H1 (cell line): Measurements from ENCODE around the gene CCBE1. TPM values are rescaled to one million over a fixed set of nuclear protein-coding genes. Genes with fewer than 3 reads are reported as not detected.

Experiments
- CTCF ChIA-PET: fragments of 300-600 bp; sonication (Branson Sonifier 250); formaldehyde crosslinking; loops from one replicate; lab custom pipeline; 2021; ENCODE audit not compliant: partially characterized antibody; lab: Charles Lee
- POLR2A ChIA-PET: fragments of 300-600 bp; sonication (Branson Sonifier 250); formaldehyde crosslinking; loops from one replicate; lab custom pipeline; 2021; ENCODE audit warnings: inconsistent platforms; ENCODE audit not compliant: partially characterized antibody; lab: Charles Lee
- DNase-seq, 2 experiments: peaks; one replicate each; pipeline versions ENCODE4 v3.0.0 to v3.0.0-alpha.2; 2010 to 2022; ENCODE audit warnings: low spot score in 2 of 2, low read depth in 1 of 2, mixed read lengths in 1 of 2
- FAIRE-seq: peaks from 2 replicates; lab custom pipeline; 2011; peaks lifted over from hg19 to GRCh38; lab: Jason Lieb, UNC
- H2AFZ ChIP-seq: 2 replicates; pipeline ENCODE4 v1.8.1; 2012; ENCODE audit warnings: low read length, inconsistent platforms
- H2AK5ac ChIP-seq: 2 replicates; pipeline ENCODE4 v1.6.1; 2013; ENCODE audit warnings: low read depth, low read length
- H2BK120ac ChIP-seq: replicated peaks from 2 replicates; pipeline ENCODE3; 2013; ENCODE audit warnings: low read depth, low read length, inconsistent platforms
- H2BK12ac ChIP-seq: 2 replicates; pipeline ENCODE4 v1.6.1; 2013; ENCODE audit warnings: low read depth, low read length
- H2BK15ac ChIP-seq: 2 replicates; pipeline ENCODE4 v1.6.1; 2013; ENCODE audit warnings: low read length
- H2BK20ac ChIP-seq: 2 replicates; pipeline ENCODE4 v1.6.1; 2013; ENCODE audit warnings: low read length
- H2BK5ac ChIP-seq: 2 replicates; pipeline ENCODE4 v1.6.1; 2013; ENCODE audit warnings: low read depth, low read length
- H3K14ac ChIP-seq: 2 replicates; pipeline ENCODE4 v1.6.1; 2013; ENCODE audit warnings: inconsistent platforms; ENCODE audit not compliant: insufficient read length
- H3K18ac ChIP-seq: 2 replicates; pipeline ENCODE4 v1.6.1; 2013; ENCODE audit warnings: low read length; ENCODE audit errors: extremely low read depth
- H3K23ac ChIP-seq: 2 replicates; pipeline ENCODE4 v1.6.1; 2013; ENCODE audit warnings: inconsistent platforms; ENCODE audit not compliant: insufficient read length
- H3K23me2 ChIP-seq: 2 replicates; pipeline ENCODE4 v1.6.1; 2013; ENCODE audit warnings: low read depth, low read length
- H3K27ac ChIP-seq: 2 replicates; pipeline ENCODE4 v1.6.1; 2011; ENCODE audit warnings: low read depth, low read length, inconsistent platforms
- H3K27me3 ChIP-seq, 4 experiments: replicated peaks in 1 of 4; 1 replicate in 1 of 4; 2 replicates in 3 of 4; pipeline versions ENCODE4 v1.6.1 to v1.8.1; 2011 to 2013; ENCODE audit warnings: low read length in 3 of 4, mild to moderate bottlenecking in 3 of 4, inconsistent platforms in 2 of 4, mixed read lengths in 2 of 4, moderate library complexity in 1 of 4; ENCODE audit not compliant: control insufficient read depth in 3 of 4, insufficient read depth in 3 of 4; ENCODE audit errors: extremely low read depth in 1 of 4
- H3K36me3 ChIP-seq, 4 experiments: 2 replicates each; pipeline versions ENCODE4 v1.6.1 to v1.8.1; 2011 to 2013; ENCODE audit warnings: mild to moderate bottlenecking in 4 of 4, low read length in 3 of 4, moderate library complexity in 2 of 4, control low read depth in 1 of 4, inconsistent platforms in 1 of 4; ENCODE audit not compliant: insufficient read depth in 4 of 4, control insufficient read depth in 2 of 4
- H3K4ac ChIP-seq: replicated peaks from 2 replicates; pipeline ENCODE3; 2013; ENCODE audit warnings: low read length, low read depth, mixed read lengths, inconsistent platforms; ENCODE audit not compliant: insufficient read length
- H3K4me1 ChIP-seq, 4 experiments: replicated peaks in 1 of 4; 1 replicate in 1 of 4; 2 replicates in 3 of 4; pipeline versions ENCODE4 v1.6.1 to v1.8.1; 2011 to 2013; ENCODE audit warnings: low read length in 3 of 4, inconsistent platforms in 2 of 4, mixed read lengths in 1 of 4; ENCODE audit not compliant: insufficient read depth in 4 of 4, control insufficient read depth in 3 of 4
- H3K4me2 ChIP-seq, 2 experiments: 2 replicates each; pipeline versions ENCODE4 v1.6.1 to v1.8.1; 2011 to 2013; ENCODE audit warnings: low read depth in 2 of 2, low read length in 2 of 2, control low read depth in 1 of 2, inconsistent platforms in 1 of 2, mild to moderate bottlenecking in 1 of 2; ENCODE audit not compliant: insufficient read depth in 1 of 2
- H3K4me3 ChIP-seq, 4 experiments: fragments of 200-600, 300-600 bp in 1 of 4; sonication (generic), shearing (Covaris generic), sonication (Bioruptor Twin) in 1 of 4; 2 replicates each; pipeline versions ENCODE4 v1.5.1 to v1.8.1; 2011 to 2016; ENCODE audit warnings: low read length in 4 of 4, low read depth in 3 of 4, control low read depth in 2 of 4, inconsistent platforms in 2 of 4, mild to moderate bottlenecking in 2 of 4, mixed read lengths in 1 of 4, moderate library complexity in 1 of 4; ENCODE audit not compliant: insufficient read depth in 2 of 4; ENCODE audit errors: extremely low read depth in 1 of 4
- H3K56ac ChIP-seq: replicated peaks from 2 replicates; pipeline ENCODE3; 2013; ENCODE audit warnings: low read depth, mild to moderate bottlenecking, mixed read lengths, low read length, inconsistent platforms; ENCODE audit not compliant: insufficient read length
- H3K79me1 ChIP-seq: 2 replicates; pipeline ENCODE4 v1.6.1; 2013; ENCODE audit warnings: low read depth, low read length, control low read depth
- H3K79me2 ChIP-seq, 2 experiments: 2 replicates each; pipeline versions ENCODE4 v1.6.1 to v1.8.1; 2012 to 2013; ENCODE audit warnings: low read length in 2 of 2, mild to moderate bottlenecking in 2 of 2, inconsistent platforms in 1 of 2; ENCODE audit not compliant: insufficient read depth in 2 of 2, control insufficient read depth in 1 of 2
- H3K9ac ChIP-seq, 4 experiments: replicated peaks in 1 of 4; 1 replicate in 1 of 4; 2 replicates in 3 of 4; pipeline versions ENCODE4 v1.6.1 to v1.8.1; 2011 to 2013; ENCODE audit warnings: low read depth in 3 of 4, low read length in 3 of 4, control low read depth in 2 of 4, mild to moderate bottlenecking in 2 of 4, moderate library complexity in 2 of 4, inconsistent platforms in 1 of 4; ENCODE audit errors: extremely low read depth in 1 of 4
- H3K9me3 ChIP-seq, 2 experiments: 2 replicates each; pipeline versions ENCODE4 v1.6.1 to v1.8.1; 2012 to 2013; ENCODE audit warnings: mild to moderate bottlenecking in 2 of 2, moderate library complexity in 2 of 2, control low read depth in 1 of 2, inconsistent platforms in 1 of 2, low read depth in 1 of 2, low read length in 1 of 2, mixed read lengths in 1 of 2; ENCODE audit not compliant: insufficient read depth in 2 of 2
- H4K20me1 ChIP-seq, 2 experiments: replicated peaks in 1 of 2; 2 replicates each; pipeline versions ENCODE3 to v1.8.1; 2011 to 2013; ENCODE audit warnings: inconsistent platforms in 2 of 2, low read length in 2 of 2, mild to moderate bottlenecking in 1 of 2; ENCODE audit not compliant: insufficient read depth in 2 of 2, control insufficient read depth in 1 of 2
- H4K5ac ChIP-seq: 2 replicates; pipeline ENCODE4 v1.6.1; 2013; ENCODE audit warnings: low read length, low read depth, mixed read lengths, inconsistent platforms; ENCODE audit not compliant: insufficient read length
- H4K8ac ChIP-seq: 2 replicates; pipeline ENCODE4 v1.8.0; 2013; ENCODE audit warnings: mild to moderate bottlenecking, moderate library complexity, low read length, inconsistent platforms; ENCODE audit not compliant: insufficient read depth; ENCODE audit errors: extremely low read depth
- H4K91ac ChIP-seq: replicated peaks from 2 replicates; pipeline ENCODE3; 2013; ENCODE audit warnings: low read length, mixed read lengths, inconsistent platforms; ENCODE audit not compliant: insufficient read length
- BACH1 ChIP-seq: IDR thresholded peaks from 2 replicates; pipeline ENCODE4 v1.6.1; 2012; ENCODE audit warnings: low read length, improper control_type of control experiment
- CREB1 ChIP-seq: IDR thresholded peaks from 2 replicates; pipeline ENCODE4 v1.6.1; 2012; ENCODE audit warnings: inconsistent platforms
- E2F6 ChIP-seq: IDR thresholded peaks from 2 replicates; pipeline ENCODE4 v1.6.1; 2012; ENCODE audit warnings: inconsistent platforms
- EGR1 ChIP-seq: IDR thresholded peaks from 2 replicates; pipeline ENCODE4 v1.6.1; 2011; ENCODE audit warnings: low read depth, low read length, borderline replicate concordance
- GTF2F1 ChIP-seq: IDR thresholded peaks from 2 replicates; pipeline ENCODE4 v1.6.1; 2012; ENCODE audit warnings: low read depth, low read length, improper control_type of control experiment, borderline replicate concordance
- MAX ChIP-seq: IDR thresholded peaks from 2 replicates; pipeline ENCODE4 v1.6.1; 2012; ENCODE audit warnings: inconsistent platforms
- POLR2A ChIP-seq, 2 experiments: IDR thresholded peaks; 1 replicate in 1 of 2; 2 replicates in 1 of 2; pipeline ENCODE4 v1.6.1; 2011; ENCODE audit warnings: low read depth in 2 of 2, low read length in 2 of 2, mild to moderate bottlenecking in 2 of 2; ENCODE audit errors: control extremely low read depth in 1 of 2
- RBBP5 ChIP-seq: IDR thresholded peaks from 2 replicates; pipeline ENCODE4 v1.7.1; 2012; ENCODE audit warnings: low read depth, mild to moderate bottlenecking, inconsistent platforms, low read length, moderate library complexity, borderline replicate concordance
- RXRA ChIP-seq: IDR thresholded peaks from 2 replicates; pipeline ENCODE4 v1.6.1; 2011; ENCODE audit warnings: low read depth, mild to moderate bottlenecking, low read length, moderate library complexity; ENCODE audit not compliant: insufficient read depth
- SIN3A ChIP-seq, 2 experiments: IDR thresholded peaks in 1 of 2; conservative IDR thresholded peaks in 1 of 2; 2 replicates each; pipeline ENCODE4 v1.6.1; 2011 to 2012; ENCODE audit warnings: low read length in 2 of 2, improper control_type of control experiment in 1 of 2, low read depth in 1 of 2, mild to moderate bottlenecking in 1 of 2
- SRF ChIP-seq: IDR thresholded peaks from 2 replicates; pipeline ENCODE4 v1.6.1; 2011; ENCODE audit warnings: mild to moderate bottlenecking, low read depth, low read length, moderate library complexity
- TAF1 ChIP-seq: IDR thresholded peaks from 2 replicates; pipeline ENCODE4 v1.6.1; 2011; ENCODE audit warnings: mild to moderate bottlenecking, low read depth, low read length
- TEAD4 ChIP-seq: IDR thresholded peaks from 2 replicates; pipeline ENCODE4 v1.6.1; 2012; ENCODE audit warnings: low read depth, low read length, inconsistent platforms, mixed read lengths
- WGBS, 2 experiments: shearing (Covaris generic) in 1 of 2; methylation state at CpG; one replicate each; pipeline versions ENCODE4 v1.1.6 to v1.1.7; 2013 to 2015; ENCODE audit warnings: low lambda C conversion rate in 2 of 2, mixed read lengths in 2 of 2, inconsistent platforms in 1 of 2, low coverage in 1 of 2, missing lambda C conversion rate in 1 of 2; ENCODE audit not compliant: insufficient replicate concordance in 2 of 2, insufficient coverage in 1 of 2, insufficient read length in 1 of 2; ENCODE audit errors: extremely low coverage in 1 of 2, missing lambda C conversion rate in 1 of 2; 5-methylcytosine and 5-hydroxymethylcytosine counted together
- polyA plus RNA-seq, 7 experiments: library from polyadenylated mRNA; depleted of rRNA in 3 of 7; stranded (reverse) in 5 of 7; unstranded in 2 of 7; fragments of >200 nt in 5 of 7; fragments of 200-250 nt in 2 of 7; gene quantifications; 1 replicate in 5 of 7; 2 replicates in 1 of 7; 4 replicates in 1 of 7; pipeline versions ENCODE4 v1.2.1 to v1.2.3, GENCODE V29; 2011 to 2013; ENCODE audit warnings: missing spikeins in 2 of 7, mixed read lengths in 2 of 7
- total RNA-seq: library from RNA; stranded (reverse); fragmentation: NEBNext Ultra II Directional; extraction: Animal tissue kit (Norgen Biotek cat#: 25700); gene quantifications from 2 replicates; pipeline ENCODE4 v1.2.1, GENCODE V29; 2021

CCBE1 gene
- total and polyA plus RNA-seq, 2 of the 8 experiments (the other 6 are each of a cell fraction or from before 2014, with no cell fraction given): 2.1 to 2.6 TPM

GRCh38 chr18:59675346-59675745, 21.9 kb downstream of the CCBE1 start:
- H3K4ac ChIP-seq: no peak overlapping the region

More at GRCh38 chr18:59675346-59675745, 21.9 kb downstream of the CCBE1 start:
- H3K56ac ChIP-seq: no peak overlapping the region
- H4K8ac ChIP-seq: no peak overlapping the region
- no peak overlapping the region for H3K4me2 ChIP-seq
- H3K79me1 ChIP-seq: no peaks in the 10 kb centered on the region
- no peak overlapping the region for H4K91ac ChIP-seq
- WGBS, 2 experiments: 93% methylated on average over 2 of the region's 2 CpGs; no CpG with 5 or more reads in 1 of the 2 experiments
- no peak overlapping the region for H3K18ac ChIP-seq
- ChIA-PET CTCF (interaction anchor here (0.9 to 1.6 kb wide), 2 partner anchors 21 to 50 kb away, joined by 3 to 4 read pairs; partner anchors contain the start of gene CCBE1), POLR2A (no interaction called here)
- H3K36me3 ChIP-seq: no peaks in the 10 kb centered on the region
- no peaks in the 10 kb centered on the region for H3K27me3 ChIP-seq
- H3K4me1 ChIP-seq: no peaks in the 10 kb centered on the region
- H3K27ac ChIP-seq: no peak overlapping the region
- no peak overlapping the region for H4K5ac ChIP-seq
- H2AFZ ChIP-seq: no peak overlapping the region
- no peak overlapping the region for H3K9ac ChIP-seq
- H3K23ac ChIP-seq: no peak overlapping the region
- no peak for FAIRE-seq
- no peak overlapping the region for H2BK12ac ChIP-seq
- H4K20me1 ChIP-seq: no peaks in the 10 kb centered on the region
- H3K4me3 ChIP-seq: no peak overlapping the region
- no peak overlapping the region for H2BK120ac ChIP-seq
- DNase-seq: no peak
- H2AK5ac ChIP-seq: no peak overlapping the region
- no peaks in the 10 kb centered on the region for H3K79me2 ChIP-seq
- no peak overlapping the region for H2BK20ac ChIP-seq
- TF ChIP-seq EGR1: no peak
- TF ChIP-seq RXRA: no peak
- TF ChIP-seq RBBP5: no peak
- no peak for TF ChIP-seq GTF2F1
- no peak for TF ChIP-seq TAF1
- TF ChIP-seq SIN3A (conservative IDR thresholded peaks at IDR 0.05 in 1 of 2, IDR thresholded peaks at IDR 0.05 in 1 of 2; ENCODE audit: low read depth in 1 of 2, low read length in 2 of 2): no peak
- TF ChIP-seq CREB1: no peak
- no peak for TF ChIP-seq SRF
- TF ChIP-seq MAX: no peak
- TF ChIP-seq POLR2A (IDR thresholded peaks at IDR 0.05; ENCODE audit: control extremely low read depth in 1 of 2, low read depth in 2 of 2, low read length in 2 of 2): no peak
- no peak for TF ChIP-seq E2F6
- TF ChIP-seq BACH1: no peak
- no peak for TF ChIP-seq TEAD4
- no peaks in the 10 kb centered on the region for H3K23me2 ChIP-seq
- no peak overlapping the region for H2BK15ac ChIP-seq
- H3K9me3 ChIP-seq: no peaks in the 10 kb centered on the region
- H3K14ac ChIP-seq: no peak overlapping the region
- H2BK5ac ChIP-seq: no peak overlapping the region
